ENCODE data around the gene HEG1.

The HEG1 gene, protein sequence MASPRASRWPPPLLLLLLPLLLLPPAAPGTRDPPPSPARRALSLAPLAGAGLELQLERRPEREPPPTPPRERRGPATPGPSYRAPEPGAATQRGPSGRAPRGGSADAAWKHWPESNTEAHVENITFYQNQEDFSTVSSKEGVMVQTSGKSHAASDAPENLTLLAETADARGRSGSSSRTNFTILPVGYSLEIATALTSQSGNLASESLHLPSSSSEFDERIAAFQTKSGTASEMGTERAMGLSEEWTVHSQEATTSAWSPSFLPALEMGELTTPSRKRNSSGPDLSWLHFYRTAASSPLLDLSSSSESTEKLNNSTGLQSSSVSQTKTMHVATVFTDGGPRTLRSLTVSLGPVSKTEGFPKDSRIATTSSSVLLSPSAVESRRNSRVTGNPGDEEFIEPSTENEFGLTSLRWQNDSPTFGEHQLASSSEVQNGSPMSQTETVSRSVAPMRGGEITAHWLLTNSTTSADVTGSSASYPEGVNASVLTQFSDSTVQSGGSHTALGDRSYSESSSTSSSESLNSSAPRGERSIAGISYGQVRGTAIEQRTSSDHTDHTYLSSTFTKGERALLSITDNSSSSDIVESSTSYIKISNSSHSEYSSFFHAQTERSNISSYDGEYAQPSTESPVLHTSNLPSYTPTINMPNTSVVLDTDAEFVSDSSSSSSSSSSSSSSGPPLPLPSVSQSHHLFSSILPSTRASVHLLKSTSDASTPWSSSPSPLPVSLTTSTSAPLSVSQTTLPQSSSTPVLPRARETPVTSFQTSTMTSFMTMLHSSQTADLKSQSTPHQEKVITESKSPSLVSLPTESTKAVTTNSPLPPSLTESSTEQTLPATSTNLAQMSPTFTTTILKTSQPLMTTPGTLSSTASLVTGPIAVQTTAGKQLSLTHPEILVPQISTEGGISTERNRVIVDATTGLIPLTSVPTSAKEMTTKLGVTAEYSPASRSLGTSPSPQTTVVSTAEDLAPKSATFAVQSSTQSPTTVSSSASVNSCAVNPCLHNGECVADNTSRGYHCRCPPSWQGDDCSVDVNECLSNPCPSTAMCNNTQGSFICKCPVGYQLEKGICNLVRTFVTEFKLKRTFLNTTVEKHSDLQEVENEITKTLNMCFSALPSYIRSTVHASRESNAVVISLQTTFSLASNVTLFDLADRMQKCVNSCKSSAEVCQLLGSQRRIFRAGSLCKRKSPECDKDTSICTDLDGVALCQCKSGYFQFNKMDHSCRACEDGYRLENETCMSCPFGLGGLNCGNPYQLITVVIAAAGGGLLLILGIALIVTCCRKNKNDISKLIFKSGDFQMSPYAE (N-terminal part only)

DNA sequence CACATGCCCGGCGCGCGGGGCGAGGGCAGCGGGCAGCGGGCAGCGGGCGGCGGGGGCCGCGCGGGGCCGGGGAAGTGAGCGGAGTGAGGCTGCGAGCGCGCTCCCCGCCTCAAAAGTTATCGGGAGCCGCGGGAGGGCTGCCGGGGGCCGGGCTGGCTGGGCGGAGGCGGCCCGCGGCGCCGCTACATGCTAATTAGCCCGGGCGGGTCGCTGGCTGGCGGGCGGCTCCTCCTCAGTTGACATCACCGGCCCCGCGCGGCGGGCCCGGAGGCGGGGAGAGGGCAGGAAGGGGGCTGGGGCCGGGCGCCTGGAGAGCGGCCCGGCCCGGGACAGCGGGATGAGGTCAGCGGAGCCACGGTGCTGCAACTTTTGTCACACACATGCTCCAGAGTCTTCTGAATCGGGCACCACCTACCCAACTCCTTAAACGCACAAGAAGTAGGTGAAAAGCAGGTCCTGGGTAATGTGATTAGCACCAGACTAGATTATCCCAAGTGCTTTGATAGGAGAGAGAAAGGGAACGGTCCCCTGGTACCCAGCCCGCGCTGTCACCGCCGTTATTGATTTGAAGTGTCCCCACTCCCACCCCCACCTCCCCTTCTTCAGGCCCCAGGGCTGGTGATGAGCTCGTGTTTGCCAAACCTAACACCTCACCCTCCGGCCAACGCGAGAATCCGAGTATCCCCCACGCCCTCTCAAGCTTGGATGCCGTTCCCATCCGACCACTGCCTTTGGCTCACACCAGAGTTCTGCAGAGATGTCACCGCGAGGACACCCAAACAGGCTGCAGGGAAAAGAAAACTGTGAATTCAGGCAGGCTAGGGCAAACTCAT, at the start of gene HEG1:
HEG1 (minus strand) TSS at position 85 of the 833 bp plus-strand sequence. CDS start 107 bp downstream, outside the sequence.
- CTCF ChIA-PET, result interaction anchor here (1.1 kb wide), 1 partner anchor 128 kb away, joined by 3 read pairs; no protein-coding TSS in a partner anchor
- peak; percentile 93 for DNase-seq (ENCODE audit: extremely low spot score)
- POLR2A ChIA-PET, result interaction anchor here (0.6 kb wide), 1 partner anchor 8 kb away, joined by 7 read pairs; no protein-coding TSS in a partner anchor
- TF ChIP-seq, protein P1, sequence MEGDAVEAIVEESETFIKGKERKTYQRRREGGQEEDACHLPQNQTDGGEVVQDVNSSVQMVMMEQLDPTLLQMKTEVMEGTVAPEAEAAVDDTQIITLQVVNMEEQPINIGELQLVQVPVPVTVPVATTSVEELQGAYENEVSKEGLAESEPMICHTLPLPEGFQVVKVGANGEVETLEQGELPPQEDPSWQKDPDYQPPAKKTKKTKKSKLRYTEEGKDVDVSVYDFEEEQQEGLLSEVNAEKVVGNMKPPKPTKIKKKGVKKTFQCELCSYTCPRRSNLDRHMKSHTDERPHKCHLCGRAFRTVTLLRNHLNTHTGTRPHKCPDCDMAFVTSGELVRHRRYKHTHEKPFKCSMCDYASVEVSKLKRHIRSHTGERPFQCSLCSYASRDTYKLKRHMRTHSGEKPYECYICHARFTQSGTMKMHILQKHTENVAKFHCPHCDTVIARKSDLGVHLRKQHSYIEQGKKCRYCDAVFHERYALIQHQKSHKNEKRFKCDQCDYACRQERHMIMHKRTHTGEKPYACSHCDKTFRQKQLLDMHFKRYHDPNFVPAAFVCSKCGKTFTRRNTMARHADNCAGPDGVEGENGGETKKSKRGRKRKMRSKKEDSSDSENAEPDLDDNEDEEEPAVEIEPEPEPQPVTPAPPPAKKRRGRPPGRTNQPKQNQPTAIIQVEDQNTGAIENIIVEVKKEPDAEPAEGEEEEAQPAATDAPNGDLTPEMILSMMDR (IDR thresholded peaks at IDR 0.05; ENCODE audit: control extremely low read depth, extremely low read depth, low read depth, missing control alignments), result no peak

DNA sequence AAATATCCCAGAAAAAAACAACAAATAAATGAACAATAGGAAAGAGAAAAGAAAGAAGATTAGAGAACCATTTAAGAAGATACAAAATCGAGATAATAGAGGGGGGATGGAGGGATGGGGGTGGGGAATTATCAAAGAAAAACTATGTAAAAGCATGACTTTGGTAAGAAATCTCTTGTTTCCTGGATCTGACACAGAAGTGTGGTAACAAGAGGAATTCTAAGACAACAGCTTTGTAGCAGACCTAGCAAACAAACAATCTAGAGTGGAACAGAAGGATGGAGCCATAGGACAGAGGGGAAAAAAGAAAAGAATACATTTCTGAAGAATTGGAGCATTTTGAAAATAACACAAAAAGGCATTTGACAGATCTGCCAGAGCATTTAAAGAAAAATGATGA, 49.3 kb upstream of the HEG1 start:
- TF ChIP-seq, protein P1 (IDR thresholded peaks at IDR 0.05; ENCODE audit: control extremely low read depth, extremely low read depth, low read depth, missing control alignments), result no peak
- no peak for DNase-seq (ENCODE audit: extremely low spot score)
- CTCF ChIA-PET, result interaction anchor here (1.1 to 1.5 kb wide), 3 partner anchors 8 to 24 kb away, joined by 4 to 5 read pairs (median 5); no protein-coding TSS in a partner anchor
- POLR2A ChIA-PET, result no interaction called here

DNA sequence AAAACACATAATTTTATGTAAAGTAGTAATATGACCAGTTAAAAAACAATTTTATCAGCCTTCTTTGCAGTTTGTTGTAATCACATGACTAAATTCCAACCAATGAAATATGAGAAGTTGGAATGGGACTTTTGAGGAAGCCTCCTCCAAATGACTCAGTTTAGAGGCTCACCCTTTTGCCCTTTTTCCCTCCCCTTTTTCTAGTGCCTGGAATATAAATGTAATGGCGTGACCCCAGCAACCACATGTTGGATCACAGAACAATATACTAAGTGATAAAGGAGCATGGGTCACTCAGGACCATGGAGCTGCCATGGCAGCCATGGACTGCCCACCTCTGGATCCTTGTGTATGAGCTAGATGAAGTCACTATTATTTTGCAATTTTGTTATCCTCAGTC, 48.8 kb upstream of the HEG1 start:
- POLR2A ChIA-PET, result no interaction called here
- CTCF ChIA-PET, result interaction anchor here (1.1 to 1.3 kb wide), 2 partner anchors 9 to 25 kb away, joined by 5 read pairs; no protein-coding TSS in a partner anchor

DNA sequence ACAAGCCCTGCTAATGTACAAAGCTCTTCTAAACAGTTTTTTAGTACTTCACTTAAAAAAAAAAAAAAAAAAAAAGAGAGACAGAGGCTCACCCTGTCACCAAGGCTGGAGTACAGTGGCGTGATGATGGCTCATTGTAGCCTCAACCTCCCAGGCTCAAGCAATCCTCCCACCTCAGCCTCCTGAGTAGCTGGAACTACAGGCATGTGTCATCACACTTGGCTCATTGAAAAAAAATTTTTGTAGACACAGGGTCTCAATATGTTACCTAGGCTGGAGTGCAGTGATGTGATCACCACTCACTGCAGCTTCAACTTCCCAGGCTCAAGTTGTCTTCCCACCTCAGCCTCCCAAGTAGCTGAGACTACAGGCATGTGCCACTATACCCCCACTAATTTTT, 47.6 kb upstream of the HEG1 start:
- CTCF ChIA-PET, result interaction anchor here (0.9 kb wide), 1 partner anchor 51 kb away, joined by 3 read pairs; no protein-coding TSS in a partner anchor
- DNase-seq (ENCODE audit: extremely low spot score), result no peak
- POLR2A ChIA-PET, result interaction anchor here (0.6 kb wide), 1 partner anchor 77 kb away, joined by 3 read pairs; no protein-coding TSS in a partner anchor
- TF ChIP-seq, protein P1 (IDR thresholded peaks at IDR 0.05; ENCODE audit: control extremely low read depth, extremely low read depth, low read depth, missing control alignments), result no peak

More for the DNA sequence above, 48.8 kb upstream of the HEG1 start:
- DNase-seq (ENCODE audit: extremely low spot score), result no peak
- TF ChIP-seq, protein P1 (IDR thresholded peaks at IDR 0.05; ENCODE audit: control extremely low read depth, extremely low read depth, low read depth, missing control alignments), result no peak

DNA sequence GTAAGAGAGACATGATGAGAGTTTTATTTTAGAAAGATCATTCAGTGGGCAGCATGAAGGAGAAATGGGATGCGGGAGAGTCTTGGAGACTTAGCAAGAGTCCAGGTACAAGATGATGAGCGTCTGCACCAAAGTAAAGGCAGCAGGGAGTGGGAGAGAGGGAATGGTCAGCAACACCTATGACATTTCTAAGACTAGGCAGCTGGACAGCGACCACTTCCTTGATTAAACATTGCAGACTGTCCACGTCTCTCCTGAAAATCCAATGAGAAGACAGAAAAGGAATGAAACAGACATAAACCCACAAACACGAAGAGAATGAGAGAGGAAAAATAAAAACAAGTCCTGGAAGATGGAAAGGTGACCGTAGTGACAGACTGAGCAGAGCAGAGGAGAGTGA, 46.7 kb upstream of the HEG1 start:
- CTCF ChIA-PET, result no interaction called here
- DNase-seq (ENCODE audit: extremely low spot score), result no peak
- POLR2A ChIA-PET, result no interaction called here
- TF ChIP-seq, protein P1 (IDR thresholded peaks at IDR 0.05; ENCODE audit: control extremely low read depth, extremely low read depth, low read depth, missing control alignments), result no peak

Data from GM10248 (cell line).